HCT116 (cell line): ENCODE measurements around the gene FAM83D.

Experiments
- EGR1 ChIP-seq: IDR thresholded peaks from 2 replicates; pipeline ENCODE4 v1.6.1; 2012; ENCODE audit warnings: low read depth
- EZH2 ChIP-seq: fragments of 200-600 bp; sonication (generic); IDR thresholded peaks from 2 replicates; pipeline ENCODE4 v1.6.1; 2017; ENCODE audit warnings: antibody characterized with exemption, mixed run types
- EZH2phosphoT487 ChIP-seq: fragments of 200-600 bp; IDR thresholded peaks from 2 replicates; pipeline ENCODE4 v1.6.1; 2018; ENCODE audit warnings: antibody characterized with exemption, borderline replicate concordance
- POLR2A ChIP-seq: IDR thresholded peaks from 2 replicates; pipeline ENCODE4 v1.7.0; 2011; ENCODE audit warnings: borderline replicate concordance; ENCODE audit not compliant: insufficient read depth, insufficient read length; ENCODE audit errors: extremely low read depth
- RAD21 ChIP-seq: IDR thresholded peaks from 2 replicates; pipeline ENCODE4 v1.6.1; 2012; ENCODE audit warnings: low read depth, mild to moderate bottlenecking
- REST ChIP-seq: IDR thresholded peaks from 2 replicates; pipeline ENCODE4 v1.6.1; 2012; ENCODE audit warnings: low read depth
- SRF ChIP-seq: IDR thresholded peaks from 2 replicates; pipeline ENCODE4 v1.6.1; 2012; ENCODE audit warnings: low read depth
- ZNF274 ChIP-seq: fragments of 200-500 bp; sonication (Bioruptor generic); IDR thresholded peaks from 2 replicates; pipeline ENCODE4 v1.6.1; 2014; ENCODE audit warnings: mild to moderate bottlenecking, low read depth, low read length, inconsistent platforms
- TF ChIP-seq, protein P1 (sequence below), 3 experiments: fragments of 200-600 bp in 1 of 3; sonication (generic) in 1 of 3; IDR thresholded peaks in 2 of 3; conservative IDR thresholded peaks in 1 of 3; 2 replicates each; pipeline ENCODE4 v1.5.1; 2012 to 2017; ENCODE audit warnings: low read depth in 2 of 3, low read length in 2 of 3, antibody characterized with exemption in 1 of 3, borderline replicate concordance in 1 of 3, control low read depth in 1 of 3, mild to moderate bottlenecking in 1 of 3, mixed read lengths in 1 of 3, mixed run types in 1 of 3, moderate library complexity in 1 of 3; ENCODE audit not compliant: insufficient read depth in 1 of 3

GRCh38 chr20:38918172-38918571, 8.0 kb upstream of the FAM83D start:
- TF ChIP-seq EZH2phosphoT487 (no peak), RAD21 (no peak), EZH2 (no peak), REST (no peak), POLR2A (no peak), EGR1 (no peak), SRF (no peak), ZNF274 (no peak)
- TF ChIP-seq, protein P1, sequence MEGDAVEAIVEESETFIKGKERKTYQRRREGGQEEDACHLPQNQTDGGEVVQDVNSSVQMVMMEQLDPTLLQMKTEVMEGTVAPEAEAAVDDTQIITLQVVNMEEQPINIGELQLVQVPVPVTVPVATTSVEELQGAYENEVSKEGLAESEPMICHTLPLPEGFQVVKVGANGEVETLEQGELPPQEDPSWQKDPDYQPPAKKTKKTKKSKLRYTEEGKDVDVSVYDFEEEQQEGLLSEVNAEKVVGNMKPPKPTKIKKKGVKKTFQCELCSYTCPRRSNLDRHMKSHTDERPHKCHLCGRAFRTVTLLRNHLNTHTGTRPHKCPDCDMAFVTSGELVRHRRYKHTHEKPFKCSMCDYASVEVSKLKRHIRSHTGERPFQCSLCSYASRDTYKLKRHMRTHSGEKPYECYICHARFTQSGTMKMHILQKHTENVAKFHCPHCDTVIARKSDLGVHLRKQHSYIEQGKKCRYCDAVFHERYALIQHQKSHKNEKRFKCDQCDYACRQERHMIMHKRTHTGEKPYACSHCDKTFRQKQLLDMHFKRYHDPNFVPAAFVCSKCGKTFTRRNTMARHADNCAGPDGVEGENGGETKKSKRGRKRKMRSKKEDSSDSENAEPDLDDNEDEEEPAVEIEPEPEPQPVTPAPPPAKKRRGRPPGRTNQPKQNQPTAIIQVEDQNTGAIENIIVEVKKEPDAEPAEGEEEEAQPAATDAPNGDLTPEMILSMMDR (IDR thresholded peaks at IDR 0.05 in 2 of 3, conservative IDR thresholded peaks at IDR 0.05 in 1 of 3; ENCODE audit: borderline replicate concordance in 1 of 3, insufficient read depth in 1 of 3, low read depth in 2 of 3, low read length in 2 of 3) = no peak
